Measurements from ENCODE around the gene BRF1.

Gene BRF1

DNA sequence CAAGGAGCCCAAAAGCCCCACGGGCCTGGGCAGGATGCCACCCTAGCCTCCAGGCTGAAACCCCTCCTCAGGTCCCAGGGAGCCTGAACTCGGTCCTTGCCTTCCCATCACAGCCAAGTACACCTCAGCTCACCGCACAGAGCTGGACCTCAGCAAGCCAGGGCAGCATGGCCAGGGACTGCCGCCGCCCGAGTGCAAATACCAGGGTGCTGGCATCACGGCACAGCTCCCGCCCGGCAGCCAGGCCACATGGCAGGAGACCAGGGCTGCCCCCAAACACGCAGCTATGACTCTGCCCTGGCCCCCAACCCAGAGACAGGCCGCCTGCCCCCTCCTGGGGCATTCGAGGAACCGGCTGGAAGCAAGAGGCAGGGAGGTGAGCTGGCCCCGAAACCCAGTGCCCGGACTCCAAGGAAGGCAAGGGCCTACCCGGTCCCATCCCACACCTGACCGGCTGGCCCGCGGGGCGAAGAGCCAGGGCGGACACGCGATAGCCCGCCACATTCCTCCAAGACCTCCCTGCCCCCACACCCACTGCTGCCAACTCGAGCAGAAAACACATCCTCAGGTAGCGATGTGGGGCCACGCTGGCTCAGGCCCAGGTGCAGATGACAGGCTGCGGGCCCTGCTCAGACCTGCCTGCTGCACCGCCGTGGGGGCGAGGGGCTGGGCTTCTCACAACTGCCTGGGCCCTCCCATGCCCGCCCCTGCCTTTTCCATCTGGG lies 134.9 kb downstream of the BRF1 start:
- Histone ChIP-seq H3K4me3 (ENCODE audit: insufficient read depth, low read length, poor library complexity, severe bottlenecking) (no peak overlapping the region), H3K27ac (ENCODE audit: low read depth, low read length) (no peak overlapping the region), H3K27me3 (ENCODE audit: low read length) (no peaks in the 10 kb centered on the region), H3K4me2 (ENCODE audit: low read depth, low read length, poor library complexity, severe bottlenecking) (no peak overlapping the region), H3F3A (ENCODE audit: insufficient read depth) (no peaks in the 10 kb centered on the region), H2AFZ (ENCODE audit: low read depth, low read length, severe bottlenecking) (no peak overlapping the region), H3K79me2 (ENCODE audit: insufficient read depth, low read length) (no peaks in the 10 kb centered on the region), H3K9ac (ENCODE audit: low read length) (no peak overlapping the region), H4K20me1 (ENCODE audit: low read depth, low read length) (no peaks in the 10 kb centered on the region), H3K9me2 (replicated peaks; ENCODE audit: insufficient read depth, low read length) (no peaks in the 10 kb centered on the region), H3K9me3 (ENCODE audit: insufficient read depth, low read length) (no peaks in the 10 kb centered on the region), H3K36me3 (ENCODE audit: low read length) (no peaks in the 10 kb centered on the region)
- TF ChIP-seq, protein P1, sequence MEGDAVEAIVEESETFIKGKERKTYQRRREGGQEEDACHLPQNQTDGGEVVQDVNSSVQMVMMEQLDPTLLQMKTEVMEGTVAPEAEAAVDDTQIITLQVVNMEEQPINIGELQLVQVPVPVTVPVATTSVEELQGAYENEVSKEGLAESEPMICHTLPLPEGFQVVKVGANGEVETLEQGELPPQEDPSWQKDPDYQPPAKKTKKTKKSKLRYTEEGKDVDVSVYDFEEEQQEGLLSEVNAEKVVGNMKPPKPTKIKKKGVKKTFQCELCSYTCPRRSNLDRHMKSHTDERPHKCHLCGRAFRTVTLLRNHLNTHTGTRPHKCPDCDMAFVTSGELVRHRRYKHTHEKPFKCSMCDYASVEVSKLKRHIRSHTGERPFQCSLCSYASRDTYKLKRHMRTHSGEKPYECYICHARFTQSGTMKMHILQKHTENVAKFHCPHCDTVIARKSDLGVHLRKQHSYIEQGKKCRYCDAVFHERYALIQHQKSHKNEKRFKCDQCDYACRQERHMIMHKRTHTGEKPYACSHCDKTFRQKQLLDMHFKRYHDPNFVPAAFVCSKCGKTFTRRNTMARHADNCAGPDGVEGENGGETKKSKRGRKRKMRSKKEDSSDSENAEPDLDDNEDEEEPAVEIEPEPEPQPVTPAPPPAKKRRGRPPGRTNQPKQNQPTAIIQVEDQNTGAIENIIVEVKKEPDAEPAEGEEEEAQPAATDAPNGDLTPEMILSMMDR (IDR thresholded peaks at IDR 0.05; ENCODE audit: insufficient read depth, low read length, poor library complexity, severe bottlenecking): no peak
- no peak for TF ChIP-seq EZH2phosphoT487 (conservative IDR thresholded peaks at IDR 0.05; ENCODE audit: low read length)

DNA sequence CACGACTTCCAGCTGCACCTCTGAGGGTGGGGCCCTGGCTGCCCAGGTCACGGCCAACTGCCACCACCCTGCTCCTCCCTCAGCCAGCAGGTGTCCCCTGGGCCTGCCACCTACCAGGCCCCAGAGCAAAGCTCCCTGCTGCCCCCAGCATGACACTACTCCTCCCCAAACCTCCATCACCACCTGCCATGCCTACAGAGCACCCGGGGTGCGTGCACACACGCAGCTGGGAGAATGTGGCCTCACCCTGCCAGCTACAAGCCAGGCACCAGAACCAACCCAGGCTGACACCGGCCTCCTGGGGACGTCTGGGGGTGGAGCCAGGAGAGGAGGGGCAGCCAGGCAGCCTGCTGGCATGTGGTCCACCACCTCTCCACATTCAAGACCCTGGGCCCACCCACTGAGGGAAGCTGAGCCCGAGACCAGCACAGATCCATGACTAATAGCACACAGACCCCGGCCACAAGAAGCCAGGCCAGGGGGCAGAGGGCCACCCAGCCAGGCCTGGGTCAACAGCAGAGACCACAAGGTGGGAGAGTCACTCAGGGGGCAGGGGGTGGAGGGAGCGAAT lies 135.6 kb downstream of the BRF1 start:
- no peaks in the 10 kb centered on the region for H3F3A ChIP-seq (ENCODE audit: insufficient read depth)
- H3K4me2 ChIP-seq (ENCODE audit: low read depth, low read length, poor library complexity, severe bottlenecking): no peak overlapping the region
- H3K79me2 ChIP-seq (ENCODE audit: insufficient read depth, low read length): no peaks in the 10 kb centered on the region
- H3K36me3 ChIP-seq (ENCODE audit: low read length): no peaks in the 10 kb centered on the region
- H3K27ac ChIP-seq (ENCODE audit: low read depth, low read length): no peak overlapping the region
- no peaks in the 10 kb centered on the region for H4K20me1 ChIP-seq (ENCODE audit: low read depth, low read length)
- no peak overlapping the region for H3K4me3 ChIP-seq (ENCODE audit: insufficient read depth, low read length, poor library complexity, severe bottlenecking)
- no peaks in the 10 kb centered on the region for H3K27me3 ChIP-seq (ENCODE audit: low read length)
- no peak overlapping the region for H2AFZ ChIP-seq (ENCODE audit: low read depth, low read length, severe bottlenecking)
- no peaks in the 10 kb centered on the region for H3K9me3 ChIP-seq (ENCODE audit: insufficient read depth, low read length)
- TF ChIP-seq, protein P1 (IDR thresholded peaks at IDR 0.05; ENCODE audit: insufficient read depth, low read length, poor library complexity, severe bottlenecking): no peak
- no peak for TF ChIP-seq EZH2phosphoT487 (conservative IDR thresholded peaks at IDR 0.05; ENCODE audit: low read length)
- H3K9ac ChIP-seq (ENCODE audit: low read length): no peak overlapping the region
- H3K9me2 ChIP-seq (replicated peaks; ENCODE audit: insufficient read depth, low read length): no peaks in the 10 kb centered on the region

DNA sequence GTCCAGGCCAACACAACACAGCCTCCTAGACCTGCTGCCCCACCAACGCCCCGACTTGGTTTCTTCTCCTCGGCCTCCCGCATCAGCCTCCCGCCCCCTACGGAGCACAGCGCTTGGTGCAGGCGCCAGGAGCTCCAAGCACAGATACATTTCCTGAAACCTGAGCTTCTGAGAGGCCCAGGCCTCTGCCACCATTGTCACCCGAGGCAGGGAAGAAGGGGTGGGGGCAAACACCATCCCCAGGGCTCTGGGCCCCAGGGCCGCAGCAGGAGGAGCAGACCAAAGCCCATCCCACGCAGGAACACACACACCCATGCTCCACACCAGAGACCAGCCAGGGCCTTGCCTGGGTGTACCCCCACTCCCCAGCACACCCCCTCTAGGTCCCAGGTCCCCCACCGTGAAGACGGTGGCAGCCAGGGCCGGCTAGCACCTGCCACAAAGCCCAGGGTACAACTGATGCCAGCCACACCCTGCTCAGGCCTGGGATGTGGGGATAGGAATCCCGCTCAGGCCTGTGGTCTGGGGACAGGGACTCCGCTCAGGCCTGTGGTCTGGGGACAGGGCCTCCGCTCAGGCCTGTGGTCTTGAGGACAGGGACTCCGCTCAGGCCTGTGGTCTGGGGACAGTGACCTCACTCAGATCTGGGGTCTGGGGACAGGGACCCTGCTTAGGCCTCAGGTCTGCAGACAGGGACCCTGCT lies 137.6 kb downstream of the BRF1 start:
- no peaks in the 10 kb centered on the region for H3F3A ChIP-seq (ENCODE audit: insufficient read depth)
- no peaks in the 10 kb centered on the region for H3K79me2 ChIP-seq (ENCODE audit: insufficient read depth, low read length)
- H3K4me2 ChIP-seq (ENCODE audit: low read depth, low read length, poor library complexity, severe bottlenecking): no peak overlapping the region
- H3K4me3 ChIP-seq (ENCODE audit: insufficient read depth, low read length, poor library complexity, severe bottlenecking): no peak overlapping the region
- H3K9me2 ChIP-seq (replicated peaks; ENCODE audit: insufficient read depth, low read length): no peaks in the 10 kb centered on the region
- H3K27ac ChIP-seq (ENCODE audit: low read depth, low read length): no peak overlapping the region
- no peaks in the 10 kb centered on the region for H4K20me1 ChIP-seq (ENCODE audit: low read depth, low read length)
- H2AFZ ChIP-seq (ENCODE audit: low read depth, low read length, severe bottlenecking): no peak overlapping the region
- no peaks in the 10 kb centered on the region for H3K36me3 ChIP-seq (ENCODE audit: low read length)
- no peaks in the 10 kb centered on the region for H3K27me3 ChIP-seq (ENCODE audit: low read length)
- H3K9ac ChIP-seq (ENCODE audit: low read length): no peak overlapping the region
- TF ChIP-seq, protein P1 (IDR thresholded peaks at IDR 0.05; ENCODE audit: insufficient read depth, low read length, poor library complexity, severe bottlenecking): no peak
- no peak for TF ChIP-seq EZH2phosphoT487 (conservative IDR thresholded peaks at IDR 0.05; ENCODE audit: low read length)
- H3K9me3 ChIP-seq (ENCODE audit: insufficient read depth, low read length): no peaks in the 10 kb centered on the region

Data from SU-DHL-6 (cell line).